IMR-90 (cell line): ENCODE results near the gene ITSN2. TPM values are rescaled to one million over a fixed set of nuclear protein-coding genes. Genes with fewer than 3 reads are reported as not detected.
"Not testable (repeated sequence)": the region's sequence is repeated elsewhere in the genome, so short reads cannot be mapped to it uniquely, and the experiment has no call there.

Source experiments
- ATAC-seq: fragments of 200-7000 bp; cut with Tn5 transposase; 2 replicates; pipeline ENCODE4 v1.9.1; 2020; ENCODE audit warnings: low read depth, mild to moderate bottlenecking, moderate library complexity
- BruUV-seq: library from RNA; stranded (reverse); fragments of 400-500 nt; replicated peaks from 2 replicates; lab custom pipeline; 2021; lab: Mats Ljungman, UMichigan
- CTCF ChIA-PET: fragments of 300-600 bp; formaldehyde crosslinking; extraction: SDS; loops from one replicate; lab custom pipeline; 2021; ENCODE audit warnings: antibody characterized with exemption; lab: Yijun Ruan, JAX
- POLR2A ChIA-PET: fragments of 300-600 bp; sonication (Branson Sonifier 250); formaldehyde crosslinking; loops from one replicate; lab custom pipeline; 2022; ENCODE audit warnings: antibody characterized with exemption; ENCODE audit not compliant: unreplicated experiment; lab: Charles Lee
- DNase-seq: peaks from one replicate; pipeline ENCODE4 v3.0.0; 2013
- H2AFZ ChIP-seq: replicated peaks from 2 replicates; pipeline ENCODE3; 2013; ENCODE audit warnings: low read length, mild to moderate bottlenecking; ENCODE audit not compliant: poor library complexity
- H2AK5ac ChIP-seq: 2 replicates; pipeline ENCODE4 v1.6.1; 2013; ENCODE audit warnings: low read depth, low read length, inconsistent platforms
- H2AK9ac ChIP-seq: replicated peaks from 2 replicates; pipeline ENCODE3; 2013; ENCODE audit warnings: mild to moderate bottlenecking, low read depth, low read length, moderate library complexity; ENCODE audit not compliant: poor library complexity
- H2BK120ac ChIP-seq: 2 replicates; pipeline ENCODE4 v1.6.1; 2013; ENCODE audit warnings: low read depth, low read length, inconsistent platforms
- H2BK15ac ChIP-seq: 3 replicates; pipeline ENCODE4 v1.6.1; 2013; ENCODE audit warnings: low read depth, low read length, inconsistent platforms
- H2BK20ac ChIP-seq: 2 replicates; pipeline ENCODE4 v1.6.1; 2013; ENCODE audit warnings: low read depth, mild to moderate bottlenecking, inconsistent platforms, low read length, moderate library complexity
- H2BK5ac ChIP-seq: 2 replicates; pipeline ENCODE4 v1.6.1; 2013; ENCODE audit warnings: mild to moderate bottlenecking, low read depth, low read length, inconsistent platforms; ENCODE audit not compliant: poor library complexity, severe bottlenecking
- H3K14ac ChIP-seq: replicated peaks from 2 replicates; pipeline ENCODE4 v1.6.1; 2013; ENCODE audit warnings: low read depth, low read length, inconsistent platforms
- H3K18ac ChIP-seq: 2 replicates; pipeline ENCODE4 v1.6.1; 2013; ENCODE audit warnings: low read depth, low read length, control low read depth
- H3K23ac ChIP-seq: 2 replicates; pipeline ENCODE4 v1.6.1; 2013; ENCODE audit warnings: low read depth, low read length, inconsistent platforms
- H3K27ac ChIP-seq: 2 replicates; pipeline ENCODE4 v1.5.1; 2013; ENCODE audit warnings: mild to moderate bottlenecking, control low read depth, low read length; ENCODE audit not compliant: insufficient read depth
- H3K27me3 ChIP-seq: 2 replicates; pipeline ENCODE4 v1.6.1; 2013; ENCODE audit warnings: low read length; ENCODE audit not compliant: control insufficient read depth, insufficient read depth
- H3K36me3 ChIP-seq: 2 replicates; pipeline ENCODE4 v1.6.1; 2013; ENCODE audit warnings: low read length, mixed read lengths; ENCODE audit not compliant: control insufficient read depth, insufficient read depth
- H3K4ac ChIP-seq: 2 replicates; pipeline ENCODE4 v1.6.1; 2013; ENCODE audit warnings: low read depth, low read length, inconsistent platforms
- H3K4me1 ChIP-seq: 2 replicates; pipeline ENCODE4 v1.6.1; 2013; ENCODE audit warnings: low read length, mixed read lengths; ENCODE audit not compliant: control insufficient read depth, insufficient read depth
- H3K4me2 ChIP-seq: 2 replicates; pipeline ENCODE4 v1.6.1; 2013; ENCODE audit warnings: low read depth, mild to moderate bottlenecking, control low read depth, low read length, moderate library complexity
- H3K4me3 ChIP-seq: 2 replicates; pipeline ENCODE4 v1.5.1; 2013; ENCODE audit warnings: low read depth, mild to moderate bottlenecking, control low read depth, low read length, moderate library complexity; ENCODE audit not compliant: insufficient read depth
- H3K56ac ChIP-seq: 2 replicates; pipeline ENCODE4 v1.6.1; 2013; ENCODE audit warnings: low read length, inconsistent platforms; ENCODE audit not compliant: insufficient read depth; ENCODE audit errors: extremely low read depth
- H3K79me1 ChIP-seq, 2 experiments: 2 replicates each; pipeline ENCODE4 v1.6.1; 2013; ENCODE audit warnings: low read length in 2 of 2, inconsistent platforms in 1 of 2, low read depth in 1 of 2
- H3K9ac ChIP-seq: 2 replicates; pipeline ENCODE4 v1.6.1; 2013; ENCODE audit warnings: low read depth, low read length, control low read depth
- H3K9me1 ChIP-seq: 2 replicates; pipeline ENCODE4 v1.6.1; 2013; ENCODE audit warnings: low read length, inconsistent platforms; ENCODE audit not compliant: insufficient read depth
- H3K9me3 ChIP-seq: 2 replicates; pipeline ENCODE4 v1.6.1; 2013; ENCODE audit warnings: low read length; ENCODE audit not compliant: control insufficient read depth, insufficient read depth
- H4K20me1 ChIP-seq: 2 replicates; pipeline ENCODE4 v1.6.1; 2013; ENCODE audit warnings: low read length, inconsistent platforms; ENCODE audit not compliant: insufficient read depth
- H4K5ac ChIP-seq: 2 replicates; pipeline ENCODE4 v1.6.1; 2013; ENCODE audit warnings: mild to moderate bottlenecking, low read depth, low read length, control low read depth
- H4K8ac ChIP-seq, 2 experiments: 2 replicates each; pipeline ENCODE4 v1.6.1; 2013; ENCODE audit warnings: low read depth in 2 of 2, low read length in 2 of 2, control low read depth in 1 of 2, inconsistent platforms in 1 of 2
- H4K91ac ChIP-seq: 2 replicates; pipeline ENCODE4 v1.6.1; 2013; ENCODE audit warnings: low read depth, low read length, inconsistent platforms; ENCODE audit not compliant: insufficient read depth
- WGBS, 2 experiments: methylation state at CpG; one replicate each; pipeline versions ENCODE4 v1.1.5 to v1.1.7; 2013; ENCODE audit warnings: missing lambda C conversion rate in 2 of 2; ENCODE audit not compliant: insufficient read length in 1 of 2; ENCODE audit errors: extremely low coverage in 2 of 2; 5-methylcytosine and 5-hydroxymethylcytosine counted together
- dilution Hi-C: fragments of 300-500 bp; cut with HindIII; formaldehyde crosslinking; loops from one replicate; pipeline ENCODE4 v1.14.3; 2018; ENCODE audit warnings: low sequenced_read_pairs; ENCODE audit not compliant: unreplicated experiment
- in situ Hi-C: fragments of 300-500 bp; cut with MboI; formaldehyde crosslinking; loops from 3 replicates; pipeline ENCODE4 v1.14.3; 2019; ENCODE audit warnings: low sequenced_read_pairs, inconsistent platforms, mixed read lengths
- intact Hi-C: fragments of 100-400 bp; cut with micrococcal nuclease; formaldehyde crosslinking; loops from 2 replicates; pipeline ENCODE4 v1.10.0; 2022
- polyA plus RNA-seq, 3 experiments: library from polyadenylated mRNA; depleted of rRNA; stranded (reverse); fragments of >200 nt; gene quantifications; 2 replicates each; pipeline ENCODE4 v1.2.3, GENCODE V29; 2012; ENCODE audit warnings: low replicate concordance in 1 of 3
- total RNA-seq: library from RNA; depleted of rRNA; stranded (reverse); fragments of >200 nt; gene quantifications from 2 replicates; pipeline ENCODE4 v1.2.3, GENCODE V29; 2012

ITSN2 gene
- total and polyA plus RNA-seq, 2 of the 4 experiments (the other 2 are of a cell fraction), result 10.7 to 17.2 TPM

DNA sequence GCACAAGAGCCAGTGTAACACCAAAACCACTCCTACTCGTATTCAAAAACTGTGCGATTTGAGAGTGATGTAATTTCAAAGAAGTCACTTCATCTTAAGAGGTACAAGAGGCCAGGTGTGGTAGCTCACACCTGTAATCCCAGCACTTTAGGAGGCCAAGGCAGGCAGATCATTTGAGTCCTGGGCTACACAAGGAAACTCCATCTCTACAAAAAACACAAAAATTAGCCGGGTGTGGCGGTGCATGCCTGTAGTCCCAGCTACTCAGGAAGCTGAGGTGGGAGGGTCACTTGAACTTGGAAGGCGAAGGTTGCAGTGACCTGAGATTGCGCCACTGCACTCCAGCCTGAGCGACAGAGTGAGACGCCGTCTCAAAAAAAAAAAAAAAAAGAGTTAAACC, 21.2 kb downstream of the ITSN2 start:
- H3K4me1 ChIP-seq, H2BK120ac ChIP-seq, H2BK20ac ChIP-seq, H3K56ac ChIP-seq, intact Hi-C loops, H3K9me3 ChIP-seq, H3K4ac ChIP-seq, H2AFZ ChIP-seq, in situ Hi-C loops, H3K27me3 ChIP-seq, H3K14ac ChIP-seq, ATAC-seq, H3K4me2 ChIP-seq, H2BK15ac ChIP-seq, H2AK9ac ChIP-seq, DNase-seq, H2AK5ac ChIP-seq, H3K4me3 ChIP-seq, H4K91ac ChIP-seq, H3K9me1 ChIP-seq, POLR2A ChIA-PET, H3K9ac ChIP-seq, dilution Hi-C loops, H2BK5ac ChIP-seq, H3K36me3 ChIP-seq, H3K27ac ChIP-seq, H4K5ac ChIP-seq, H3K23ac ChIP-seq, H4K8ac ChIP-seq, BruUV-seq, H3K18ac ChIP-seq: not testable (repeated sequence)
- peaks cover 13% of the 10 kb centered on the region for H4K20me1 ChIP-seq
- peaks cover 33 to 43% of the 10 kb centered on the region in 2 experiments for H3K79me1 ChIP-seq
- 100% methylated on average over 1 of the region's 9 CpGs; no CpG with 5 or more reads in 1 of the 2 experiments for WGBS, 2 experiments
- CTCF ChIA-PET, result interaction anchor here (0.6 kb wide), 2 partner anchors 31 to 422 kb away, joined by 4 to 5 read pairs; no protein-coding TSS in a partner anchor
